Caco-2 (cell line): ENCODE results near the gene NCCRP1. TPM values are rescaled to one million over a fixed set of nuclear protein-coding genes. Genes with fewer than 3 reads are reported as not detected.

Experiments used
- Bru-seq: library from RNA; stranded (reverse); fragments of 400-500 nt; gene quantifications from one replicate; lab custom pipeline; 2021; lab: Mats Ljungman, UMichigan
- BruChase-seq, 2 experiments: library from RNA; stranded (reverse); fragments of 400-500 nt; gene quantifications; one replicate each; lab custom pipeline; 2021; lab: Mats Ljungman, UMichigan
- BruUV-seq: library from RNA; stranded (reverse); fragments of 400-500 nt; replicated peaks from 2 replicates; lab custom pipeline; 2021; lab: Mats Ljungman, UMichigan
- CTCF ChIA-PET: fragments of 300-600 bp; sonication (Branson Sonifier 250); formaldehyde crosslinking; loops from one replicate; lab custom pipeline; 2022; ENCODE audit warnings: antibody characterized with exemption; lab: Charles Lee
- POLR2A ChIA-PET: fragments of 300-600 bp; sonication (Branson Sonifier 250); formaldehyde crosslinking; loops from one replicate; lab custom pipeline; 2022; ENCODE audit warnings: antibody characterized with exemption; lab: Charles Lee
- DNase-seq, 2 experiments: peaks; one replicate each; pipeline versions ENCODE4 v3.0.0 to v3.0.0-alpha.2; 2020 to 2022
- H3K27me3 ChIP-seq: replicated peaks from 2 replicates; pipeline ENCODE4 v1.6.0; 2011; ENCODE audit warnings: low read length; ENCODE audit not compliant: control insufficient read depth, insufficient read depth
- H3K36me3 ChIP-seq: 2 replicates; pipeline ENCODE4 v1.5.1; 2011; ENCODE audit warnings: low read length; ENCODE audit not compliant: control insufficient read depth, insufficient read depth
- H3K4me1 ChIP-seq: fragments of 250-450 bp; sonication (Bioruptor Pico); 2 replicates; pipeline ENCODE4 v1.5.1; 2020; ENCODE audit warnings: mild to moderate bottlenecking
- H3K4me3 ChIP-seq: 2 replicates; pipeline ENCODE4 v1.5.1; 2011; ENCODE audit warnings: low read depth, mild to moderate bottlenecking, control low read depth, low read length
- H3K9me3 ChIP-seq: fragments of 250-450 bp; sonication (Bioruptor Pico); 2 replicates; pipeline ENCODE4 v1.5.1; 2020; ENCODE audit warnings: mild to moderate bottlenecking, moderate library complexity
- H3K27ac Mint-ChIP-seq: one replicate; pipeline ENCODE4 v1.8.0; 2022; ENCODE audit warnings: mixed read lengths; ENCODE audit not compliant: unreplicated experiment
- H3K27me3 Mint-ChIP-seq: one replicate; pipeline ENCODE4 v1.8.0; 2022; ENCODE audit warnings: mixed read lengths; ENCODE audit not compliant: insufficient read depth, unreplicated experiment
- H3K36me3 Mint-ChIP-seq: one replicate; pipeline ENCODE4 v1.8.0; 2022; ENCODE audit warnings: mild to moderate bottlenecking, mixed read lengths; ENCODE audit not compliant: insufficient read depth, unreplicated experiment
- H3K4me1 Mint-ChIP-seq: one replicate; pipeline ENCODE4 v1.8.0; 2022; ENCODE audit warnings: low read depth, mixed read lengths; ENCODE audit not compliant: unreplicated experiment
- H3K4me3 Mint-ChIP-seq: one replicate; pipeline ENCODE4 v1.8.0; 2022; ENCODE audit warnings: mild to moderate bottlenecking, moderate library complexity, mixed read lengths; ENCODE audit not compliant: unreplicated experiment
- H3K9me3 Mint-ChIP-seq: one replicate; pipeline ENCODE4 v1.8.0; 2022; ENCODE audit warnings: mixed read lengths; ENCODE audit not compliant: unreplicated experiment
- CTCF ChIP-seq, 2 experiments: fragments of 200-600 bp in 1 of 2; IDR thresholded peaks; 1 replicate in 1 of 2; 2 replicates in 1 of 2; pipeline versions ENCODE4 v1.5.1 to v1.8.0; 2011 to 2022; ENCODE audit warnings: antibody characterized with exemption in 1 of 2, control low read depth in 1 of 2, inconsistent platforms in 1 of 2, low read depth in 1 of 2, low read length in 1 of 2, mild to moderate bottlenecking in 1 of 2, moderate library complexity in 1 of 2; ENCODE audit not compliant: insufficient read depth in 1 of 2, severe bottlenecking in 1 of 2, unreplicated experiment in 1 of 2
- intact Hi-C: fragments of 100-400 bp; cut with micrococcal nuclease; formaldehyde crosslinking; loops from one replicate; pipeline ENCODE4 v1.10.0; 2022; ENCODE audit not compliant: unreplicated experiment
- long read RNA-seq: library from polyadenylated mRNA; stranded (forward); transcript quantifications from one replicate; pipeline ENCODE4 v2.0.0, GENCODE V29; 2022
- total RNA-seq: library from RNA; stranded (reverse); gene quantifications from 2 replicates; pipeline ENCODE4 v1.2.3, GENCODE V29; 2022

NCCRP1 gene
- total RNA-seq, result 0.39 and 0.84 TPM in 2 replicates
- Bru-seq, nascent RNA, result percentile 11 among the genes with signal in this experiment
- BruChase-seq, experiment 1, labeled RNA remaining after a 2-hour chase, result percentile 12 among the genes with signal in this experiment
- percentile 14 among the genes with signal in this experiment for BruChase-seq, experiment 2, labeled RNA remaining after a 6-hour chase
- long read RNA-seq, result 0 reads

- Histone ChIP-seq H3K9me3 (no peaks in the 10 kb centered on the region), H3K27me3 (no peaks in the 10 kb centered on the region), H3K4me1 (peaks cover 27% of the 10 kb centered on the region), H3K4me3 (no peak within 1 kb of the TSS), H3K36me3 (no peaks in the 10 kb centered on the region)
- H3K27me3 Mint-ChIP-seq, result no peaks in the 10 kb centered on the region
- ChIA-PET POLR2A (no interaction called here), CTCF (no interaction called here)
- no peak for DNase-seq
- H3K27ac Mint-ChIP-seq, result no peak within 1 kb of the TSS
- intact Hi-C loops, result no loop called here
- BruUV-seq, result no TSS peak
- H3K36me3 Mint-ChIP-seq, result no peaks in the 10 kb centered on the region
- TF ChIP-seq CTCF (IDR thresholded peaks at IDR 0.05; ENCODE audit: insufficient read depth in 1 of 2, low read depth in 1 of 2, low read length in 1 of 2, severe bottlenecking in 1 of 2, unreplicated experiment in 1 of 2), result no peak
- H3K4me3 Mint-ChIP-seq, result peak within 1 kb of the TSS; percentile 49
- peaks cover 15% of the 10 kb centered on the region for H3K4me1 Mint-ChIP-seq
- H3K9me3 Mint-ChIP-seq, result no peaks in the 10 kb centered on the region
Observed at GRCh38 chr19:39196860-39197562, at the start of gene NCCRP1. Gene NCCRP1, plus strand, starts transcription at chr19:39196964. Its CDS starts 19 bp downstream, at chr19:39196983.

GRCh38 chr19:39147480-39147879 is 49.3 kb upstream of the NCCRP1 start:
- peaks cover 4% of the 10 kb centered on the region; the same call in 1 of the 2 replicates for H3K9me3 ChIP-seq
- Mint-ChIP-seq H3K36me3 (peaks cover 55% of the 10 kb centered on the region), H3K4me3 (no peak overlapping the region), H3K27ac (no peak overlapping the region), H3K27me3 (no peaks in the 10 kb centered on the region), H3K4me1 (peaks cover 58% of the 10 kb centered on the region), H3K9me3 (no peaks in the 10 kb centered on the region)
- H3K27me3 ChIP-seq, result no peaks in the 10 kb centered on the region
- BruUV-seq, result no TSS peak
- H3K36me3 ChIP-seq, result no peaks in the 10 kb centered on the region; the same call in none of the 2 replicates
- H3K4me3 ChIP-seq, result no peak overlapping the region
- ChIA-PET POLR2A (no interaction called here), CTCF (interaction anchor here (0.9 kb wide), 1 partner anchor 19 kb away, joined by 4 read pairs; no protein-coding TSS in a partner anchor)
- peaks cover 38% of the 10 kb centered on the region for H3K4me1 ChIP-seq
- no peak for TF ChIP-seq CTCF (IDR thresholded peaks at IDR 0.05; ENCODE audit: insufficient read depth in 1 of 2, low read depth in 1 of 2, low read length in 1 of 2, severe bottlenecking in 1 of 2, unreplicated experiment in 1 of 2)
- no peak for DNase-seq
- intact Hi-C loops, result no loop called here

- TF ChIP-seq CTCF (IDR thresholded peaks at IDR 0.05; ENCODE audit: insufficient read depth in 1 of 2, low read depth in 1 of 2, low read length in 1 of 2, severe bottlenecking in 1 of 2, unreplicated experiment in 1 of 2), result no peak
- Mint-ChIP-seq H3K4me3 (no peak overlapping the region), H3K36me3 (peaks cover 51% of the 10 kb centered on the region), H3K27me3 (no peaks in the 10 kb centered on the region), H3K27ac (no peak overlapping the region), H3K9me3 (no peaks in the 10 kb centered on the region), H3K4me1 (peaks cover 51% of the 10 kb centered on the region)
- intact Hi-C loops, result no loop called here
- ChIA-PET CTCF (no interaction called here), POLR2A (no interaction called here)
- H3K9me3 ChIP-seq, result peaks cover 4% of the 10 kb centered on the region; the same call in 1 of the 2 replicates
- H3K36me3 ChIP-seq, result no peaks in the 10 kb centered on the region; the same call in none of the 2 replicates
- no peak for DNase-seq
- no peak overlapping the region for H3K4me3 ChIP-seq
- H3K27me3 ChIP-seq, result no peaks in the 10 kb centered on the region
- peaks cover 33% of the 10 kb centered on the region for H3K4me1 ChIP-seq
- no TSS peak for BruUV-seq
Observed at GRCh38 chr19:39148939-39149529, 47.7 kb upstream of the NCCRP1 start.
